ENCODE results near the gene LAMB3. TPM values are rescaled to one million over a fixed set of nuclear protein-coding genes. Genes with fewer than 3 reads are reported as not detected.

LAMB3 gene
- total RNA-seq, 2 experiments from 2014 or later = 0.25 to 0.31 TPM

GRCh38 chr1:209597499-209597898 is 54.7 kb downstream of the LAMB3 start:
- H3K27me3 Mint-ChIP-seq = peaks cover 6% of the 10 kb centered on the region

GRCh38 chr1:209595599-209596285 is 56.5 kb downstream of the LAMB3 start:
- intact Hi-C loops (cut with DNase I, micrococcal nuclease) = no loop called here
- no peak for DNase-seq
- CTCF ChIA-PET = interaction anchor here (1.5 kb wide), 1 partner anchor 26 kb away, joined by 3 read pairs; no protein-coding TSS in a partner anchor
- H3K36me3 Mint-ChIP-seq (ENCODE audit: low read depth) = no peaks in the 10 kb centered on the region
- TF ChIP-seq CTCF (IDR thresholded peaks at IDR 0.05) = no peak
- Histone ChIP-seq H3K27ac (ENCODE audit: low read depth in 1 of 2, low read length in 2 of 2) (no peak overlapping the region), H3K4me1 (ENCODE audit: insufficient read depth, low read length) (no peaks in the 10 kb centered on the region), H3K9me3 (ENCODE audit: control insufficient read depth in 1 of 2, insufficient read depth in 1 of 2, low read length in 2 of 2) (peaks cover 0 to 3% of the 10 kb centered on the region in 2 experiments), H3K36me3 (ENCODE audit: insufficient read depth, low read length) (no peaks in the 10 kb centered on the region), H3K4me3 (ENCODE audit: low read length) (no peak overlapping the region), H3K27me3 (ENCODE audit: control insufficient read depth in 1 of 2, insufficient read depth in 2 of 2, low read length in 2 of 2) (no peaks in the 10 kb centered on the region)
- POLR2A ChIA-PET = no interaction called here
- H3K9me3 Mint-ChIP-seq = no peaks in the 10 kb centered on the region
- no peak overlapping the region for H3K4me3 Mint-ChIP-seq
- no peaks in the 10 kb centered on the region for H3K4me1 Mint-ChIP-seq (ENCODE audit: low read depth)
- H3K27ac Mint-ChIP-seq = no peak overlapping the region
- no peak for ATAC-seq (ENCODE audit: poor library complexity)
- peaks cover 12% of the 10 kb centered on the region for H3K27me3 Mint-ChIP-seq

More at GRCh38 chr1:209597499-209597898, 54.7 kb downstream of the LAMB3 start:
- no peak overlapping the region for H3K4me3 ChIP-seq (ENCODE audit: low read length)
- H3K27ac Mint-ChIP-seq = no peak overlapping the region
- CTCF ChIA-PET = no interaction called here
- TF ChIP-seq CTCF (IDR thresholded peaks at IDR 0.05) = no peak
- no peak overlapping the region for H3K27ac ChIP-seq (ENCODE audit: low read depth in 1 of 2, low read length in 2 of 2)
- H3K27me3 ChIP-seq (ENCODE audit: control insufficient read depth in 1 of 2, insufficient read depth in 2 of 2, low read length in 2 of 2) = no peaks in the 10 kb centered on the region
- POLR2A ChIA-PET = no interaction called here
- no peaks in the 10 kb centered on the region for H3K4me1 ChIP-seq (ENCODE audit: insufficient read depth, low read length)
- peaks cover 0 to 3% of the 10 kb centered on the region in 2 experiments for H3K9me3 ChIP-seq (ENCODE audit: control insufficient read depth in 1 of 2, insufficient read depth in 1 of 2, low read length in 2 of 2)
- H3K36me3 Mint-ChIP-seq (ENCODE audit: low read depth) = no peaks in the 10 kb centered on the region
- intact Hi-C loops (cut with DNase I, micrococcal nuclease) = no loop called here
- no peaks in the 10 kb centered on the region for H3K4me1 Mint-ChIP-seq (ENCODE audit: low read depth)
- no peaks in the 10 kb centered on the region for H3K36me3 ChIP-seq (ENCODE audit: insufficient read depth, low read length)
- DNase-seq (no peak), ATAC-seq (ENCODE audit: poor library complexity) (no peak)
- no peak overlapping the region for H3K4me3 Mint-ChIP-seq
- H3K9me3 Mint-ChIP-seq = no peaks in the 10 kb centered on the region

GRCh38 chr1:209595028-209595427 is 57.2 kb downstream of the LAMB3 start:
- Mint-ChIP-seq H3K36me3 (ENCODE audit: low read depth) (no peaks in the 10 kb centered on the region), H3K4me3 (no peak overlapping the region), H3K4me1 (ENCODE audit: low read depth) (no peaks in the 10 kb centered on the region), H3K27me3 (peaks cover 12% of the 10 kb centered on the region), H3K27ac (no peak overlapping the region), H3K9me3 (no peaks in the 10 kb centered on the region)
- ATAC-seq (ENCODE audit: poor library complexity) (no peak), DNase-seq (no peak)
- CTCF ChIA-PET = interaction anchor here (1.5 kb wide), 1 partner anchor 25 kb away, joined by 3 read pairs; no protein-coding TSS in a partner anchor
- no peaks in the 10 kb centered on the region for H3K27me3 ChIP-seq (ENCODE audit: control insufficient read depth in 1 of 2, insufficient read depth in 2 of 2, low read length in 2 of 2)
- peaks cover 0 to 3% of the 10 kb centered on the region in 2 experiments for H3K9me3 ChIP-seq (ENCODE audit: control insufficient read depth in 1 of 2, insufficient read depth in 1 of 2, low read length in 2 of 2)
- no peaks in the 10 kb centered on the region for H3K36me3 ChIP-seq (ENCODE audit: insufficient read depth, low read length)
- POLR2A ChIA-PET = no interaction called here
- H3K4me1 ChIP-seq (ENCODE audit: insufficient read depth, low read length) = no peaks in the 10 kb centered on the region
- no peak overlapping the region for H3K27ac ChIP-seq (ENCODE audit: low read depth in 1 of 2, low read length in 2 of 2)
- TF ChIP-seq CTCF (IDR thresholded peaks at IDR 0.05) = no peak
- intact Hi-C loops (cut with DNase I, micrococcal nuclease) = no loop called here
- H3K4me3 ChIP-seq (ENCODE audit: low read length) = no peak overlapping the region
